ENCODE data around the gene ZFYVE28. TPM values are rescaled to one million over a fixed set of nuclear protein-coding genes. Genes with fewer than 3 reads are reported as not detected.

Gene ZFYVE28
- 7.8 TPM for total RNA-seq

GRCh38 chr4:2417765-2418649 is at the start of gene ZFYVE28:
TSS of gene ZFYVE28 (minus strand) at chr4:2418645. CDS start at chr4:2418323, 322 bp downstream.

GRCh38 chr4:2418650-2419571 is 466 bp upstream of the ZFYVE28 start, which contains the start of gene CFAP99:
TSS of gene CFAP99 (plus strand) at chr4:2418955.

GRCh38 chr4:2261853-2262144 is 156.6 kb downstream of the ZFYVE28 start, which contains the start of gene MXD4:
TSS of gene MXD4 (minus strand) at chr4:2262109. CDS start at chr4:2261980, 129 bp downstream.

GRCh38 chr4:2241410-2242353 is 176.8 kb downstream of the ZFYVE28 start, which contains the start of the genes HAUS3 and POLN:
TSS of gene HAUS3 (minus strand) at chr4:2242121. CDS start at chr4:2240946, 1,175 bp downstream.
TSS of gene POLN (minus strand) at chr4:2242121. CDS start at chr4:2229231, 12,890 bp downstream.

Small RNA genes lying within 50 kb of the gene (small RNA-seq; reads per million reads assigned to genes)
- not detected for gene COX6B1P5 (ENCODE audit: low replicate concordance)

Other genes with a start within 250 kb of the ZFYVE28 start
- gene HAUS3, start 176.5 kb downstream of the ZFYVE28 start, total RNA-seq = 35.1 TPM
- gene POLN, start 176.5 kb downstream of the ZFYVE28 start, total RNA-seq = 7.8 TPM
- gene MXD4, start 156.5 kb downstream of the ZFYVE28 start, total RNA-seq = 32.9 TPM
- gene CFAP99, start 310 bp upstream of the ZFYVE28 start, total RNA-seq = not detected
- 47.6 TPM for gene RNF4, start 50.5 kb upstream of the ZFYVE28 start, total RNA-seq
- 42.3 TPM for gene FAM193A, start 118.0 kb upstream of the ZFYVE28 start, total RNA-seq